Stimulated activated CD4-positive, alpha-beta T cell treated with anti-CD3 and anti-CD28 coated beads, TNF-alpha, amount 100 ng/mL, for 4 hours (primary cell): ENCODE results near the gene POLR3G.

ENCODE experiments used
- DNase-seq, 3 experiments: peaks; one replicate each; pipeline ENCODE4 v3.0.0-alpha.2; 2020; ENCODE audit warnings: low read depth in 3 of 3

POLR3G gene

GRCh38 chr5:90474235-90475107 is at the start of gene POLR3G, which contains the start of gene MBLAC2:
TSS of gene POLR3G (plus strand) at chr5:90474864. CDS start at chr5:90485568, 10,704 bp downstream.
TSS of gene MBLAC2 (minus strand) at chr5:90474771. CDS start at chr5:90474292, 479 bp downstream.
- peak; percentile 86 to 91 (median 90) for DNase-seq

GRCh38 chr5:90434116-90434714 is 40.4 kb upstream of the POLR3G start:
- peak in 2 of 3 experiments; percentile 4 to 21 for DNase-seq

GRCh38 chr5:90437663-90438062 is 37.0 kb upstream of the POLR3G start:
- DNase-seq = no peak

- DNase-seq = no peak
These were observed 36.6 kb upstream of the POLR3G start for GRCh38 chr5:90438100-90438499.

- no peak for DNase-seq
These were observed 34.0 kb upstream of the POLR3G start for GRCh38 chr5:90440644-90441043.

- no peak for DNase-seq
These were observed 27.7 kb upstream of the POLR3G start for GRCh38 chr5:90446961-90447360.

- DNase-seq = no peak
These were observed 13.4 kb upstream of the POLR3G start for GRCh38 chr5:90461288-90461687.

- no peak for DNase-seq
These were observed 1.8 kb upstream of the POLR3G start for GRCh38 chr5:90472783-90473395.

GRCh38 chr5:90473396-90474234 is 1.0 kb upstream of the POLR3G start:
- peak in 1 of 3 experiments; percentile 17 for DNase-seq

- no peak for DNase-seq
These were observed 844 bp downstream of the POLR3G start for GRCh38 chr5:90475436-90475980.

- no peak for DNase-seq
These were observed 1.7 kb downstream of the POLR3G start for GRCh38 chr5:90476391-90476790.

- no peak for DNase-seq
These were observed 2.4 kb downstream of the POLR3G start for GRCh38 chr5:90477073-90477472.

GRCh38 chr5:90477621-90478215 is 3.1 kb downstream of the POLR3G start:
- DNase-seq = no peak

GRCh38 chr5:90479611-90480385 is 5.1 kb downstream of the POLR3G start:
- DNase-seq = no peak

GRCh38 chr5:90480699-90481098 is 6.0 kb downstream of the POLR3G start:
- DNase-seq = no peak

- DNase-seq = no peak
These were observed 8.5 kb downstream of the POLR3G start for GRCh38 chr5:90483206-90483605.

- no peak for DNase-seq
These were observed 9.9 kb downstream of the POLR3G start for GRCh38 chr5:90484540-90484939.

- DNase-seq = no peak
These were observed 14.1 kb downstream of the POLR3G start for GRCh38 chr5:90488791-90489190.

GRCh38 chr5:90494043-90494442 is 19.4 kb downstream of the POLR3G start:
- no peak for DNase-seq

- DNase-seq = no peak
These were observed 20.5 kb downstream of the POLR3G start for GRCh38 chr5:90495146-90495545.
